Activated T-cell treated with anti-CD3 and anti-CD28 coated beads, Interleukin-2, amount 50 U/mL, for 72 hours (primary cell): Measurements from ENCODE around the gene TEPSIN. TPM values are rescaled to one million over a fixed set of nuclear protein-coding genes. Genes with fewer than 3 reads are reported as not detected.

Source experiments
- ATAC-seq, 2 donors: fragments of 150-1000 bp; cut with Tn5 transposase; replicated peaks in 1 of 2; 2 replicates each; pipeline ENCODE4 v1.10.0; 2021; ENCODE audit warnings: moderate library complexity in 2 of 2, mild to moderate bottlenecking in 1 of 2
- DNase-seq, 2 donors: peaks; one replicate each; pipeline ENCODE4 v3.0.0; 2021 to 2022; ENCODE audit warnings: mixed read lengths in 1 of 2
- H3K27ac Mint-ChIP-seq: one replicate; pipeline ENCODE4 v1.8.0; 2022; ENCODE audit warnings: mild to moderate bottlenecking, moderate library complexity, mixed read lengths
- H3K27me3 Mint-ChIP-seq: one replicate; pipeline ENCODE4 v1.8.0; 2022; ENCODE audit warnings: low read depth, mixed read lengths
- H3K36me3 Mint-ChIP-seq, 2 donors: one replicate each; pipeline ENCODE4 v1.8.0; 2022; ENCODE audit warnings: mixed read lengths in 2 of 2, mild to moderate bottlenecking in 1 of 2; ENCODE audit not compliant: insufficient read depth in 2 of 2
- H3K4me1 Mint-ChIP-seq: one replicate; pipeline ENCODE4 v1.8.0; 2022; ENCODE audit warnings: low read depth, mixed read lengths
- H3K4me3 Mint-ChIP-seq, 2 donors: one replicate each; pipeline ENCODE4 v1.8.0; 2022; ENCODE audit warnings: mild to moderate bottlenecking in 2 of 2, mixed read lengths in 2 of 2, moderate library complexity in 2 of 2
- H3K9me3 Mint-ChIP-seq, 2 donors: one replicate each; pipeline ENCODE4 v1.8.0; 2022; ENCODE audit warnings: mixed read lengths in 2 of 2
- total RNA-seq, 2 donors: library from RNA; stranded (reverse); gene quantifications; one replicate each; pipeline ENCODE4 v1.2.3, GENCODE V29; 2022

Gene TEPSIN
- total RNA-seq, 2 donors from 2014 or later: 39.1 to 55.0 TPM

- H3K36me3 Mint-ChIP-seq: peaks cover 2 to 5% of the 10 kb centered on the region in 2 donors
- H3K27ac Mint-ChIP-seq: no peak overlapping the region
- no peak for DNase-seq
- no peak overlapping the region for H3K4me3 Mint-ChIP-seq
- H3K27me3 Mint-ChIP-seq: no peaks in the 10 kb centered on the region
- ATAC-seq: no peak
- no peaks in the 10 kb centered on the region for H3K9me3 Mint-ChIP-seq
- H3K4me1 Mint-ChIP-seq: peaks cover 16% of the 10 kb centered on the region
Observed at GRCh38 chr17:81234940-81235821, 3.7 kb downstream of the TEPSIN start.

GRCh38 chr17:81234506-81234855 is 4.4 kb downstream of the TEPSIN start:
- Mint-ChIP-seq H3K9me3 (no peaks in the 10 kb centered on the region), H3K4me1 (peaks cover 12% of the 10 kb centered on the region), H3K27me3 (no peaks in the 10 kb centered on the region), H3K36me3 (peaks cover 5 to 6% of the 10 kb centered on the region in 2 donors), H3K27ac (no peak overlapping the region), H3K4me3 (no peak overlapping the region)
- ATAC-seq (no peak), DNase-seq (no peak)

- Mint-ChIP-seq H3K4me1 (peaks cover 12% of the 10 kb centered on the region), H3K4me3 (no peak overlapping the region), H3K27me3 (no peaks in the 10 kb centered on the region), H3K9me3 (no peaks in the 10 kb centered on the region), H3K27ac (no peak overlapping the region), H3K36me3 (peaks cover 3 to 6% of the 10 kb centered on the region in 2 donors)
- DNase-seq: no peak
- ATAC-seq: no peak
Observed at GRCh38 chr17:81233811-81234505, 4.9 kb downstream of the TEPSIN start.

GRCh38 chr17:81233316-81233715 is 5.5 kb downstream of the TEPSIN start:
- Mint-ChIP-seq H3K4me1 (peaks cover 12% of the 10 kb centered on the region), H3K9me3 (no peaks in the 10 kb centered on the region), H3K36me3 (peaks cover 3 to 6% of the 10 kb centered on the region in 2 donors), H3K27me3 (no peaks in the 10 kb centered on the region), H3K4me3 (no peak overlapping the region), H3K27ac (no peak overlapping the region)
- ATAC-seq (no peak), DNase-seq (no peak)

- Mint-ChIP-seq H3K4me3 (no peak overlapping the region), H3K27me3 (no peaks in the 10 kb centered on the region), H3K4me1 (peaks cover 10% of the 10 kb centered on the region), H3K9me3 (no peaks in the 10 kb centered on the region), H3K27ac (no peak overlapping the region), H3K36me3 (peaks cover 3 to 6% of the 10 kb centered on the region in 2 donors)
- DNase-seq (no peak), ATAC-seq (no peak)
Observed at GRCh38 chr17:81232616-81233241, 6.1 kb downstream of the TEPSIN start.

- H3K4me3 Mint-ChIP-seq: no peak overlapping the region
- no peaks in the 10 kb centered on the region for H3K27me3 Mint-ChIP-seq
- peaks cover 3 to 6% of the 10 kb centered on the region in 2 donors for H3K36me3 Mint-ChIP-seq
- H3K9me3 Mint-ChIP-seq: no peaks in the 10 kb centered on the region
- ATAC-seq: no peak
- no peak overlapping the region for H3K27ac Mint-ChIP-seq
- H3K4me1 Mint-ChIP-seq: peaks cover 6% of the 10 kb centered on the region
- DNase-seq: no peak
Observed at GRCh38 chr17:81231766-81232581, 6.9 kb downstream of the TEPSIN start.

- Mint-ChIP-seq H3K27ac (no peak overlapping the region), H3K9me3 (no peaks in the 10 kb centered on the region), H3K4me3 (no peak overlapping the region), H3K4me1 (peaks cover 5% of the 10 kb centered on the region), H3K36me3 (peaks cover 3 to 6% of the 10 kb centered on the region in 2 donors), H3K27me3 (no peaks in the 10 kb centered on the region)
- DNase-seq (no peak), ATAC-seq (no peak)
Observed at GRCh38 chr17:81231121-81231645, 7.7 kb downstream of the TEPSIN start.

- ATAC-seq (no peak), DNase-seq (no peak)
- no peak overlapping the region for H3K4me3 Mint-ChIP-seq
- H3K27ac Mint-ChIP-seq: no peak overlapping the region
- no peaks in the 10 kb centered on the region for H3K9me3 Mint-ChIP-seq
- no peaks in the 10 kb centered on the region for H3K27me3 Mint-ChIP-seq
- peaks cover 5% of the 10 kb centered on the region for H3K4me1 Mint-ChIP-seq
- H3K36me3 Mint-ChIP-seq: peaks cover 3 to 6% of the 10 kb centered on the region in 2 donors
Observed at GRCh38 chr17:81230043-81230820, 8.6 kb downstream of the TEPSIN start.

GRCh38 chr17:81229666-81229920 is 9.3 kb downstream of the TEPSIN start:
- Mint-ChIP-seq H3K27me3 (no peaks in the 10 kb centered on the region), H3K4me3 (no peak overlapping the region), H3K27ac (no peak overlapping the region), H3K36me3 (peaks cover 3 to 6% of the 10 kb centered on the region in 2 donors), H3K9me3 (no peaks in the 10 kb centered on the region), H3K4me1 (peaks cover 5% of the 10 kb centered on the region)
- ATAC-seq (no peak), DNase-seq (no peak)

GRCh38 chr17:81228834-81229665 is 9.8 kb downstream of the TEPSIN start:
- Mint-ChIP-seq H3K36me3 (peaks cover 3 to 6% of the 10 kb centered on the region in 2 donors), H3K4me3 (no peak overlapping the region), H3K9me3 (no peaks in the 10 kb centered on the region), H3K27ac (no peak overlapping the region), H3K4me1 (peaks cover 5% of the 10 kb centered on the region), H3K27me3 (no peaks in the 10 kb centered on the region)
- ATAC-seq (no peak), DNase-seq (no peak)

- Mint-ChIP-seq H3K4me1 (peaks cover 11% of the 10 kb centered on the region), H3K4me3 (no peak overlapping the region), H3K27ac (no peak overlapping the region), H3K27me3 (no peaks in the 10 kb centered on the region), H3K36me3 (peaks cover 3 to 6% of the 10 kb centered on the region in 2 donors), H3K9me3 (no peaks in the 10 kb centered on the region)
- ATAC-seq (no peak), DNase-seq (no peak)
Observed at GRCh38 chr17:81228420-81228819, 10.4 kb downstream of the TEPSIN start.
